Psoas muscle (tissue), 8 donors: ENCODE data around the gene PALM2AKAP2. TPM values are rescaled to one million over a fixed set of nuclear protein-coding genes. Genes with fewer than 3 reads are reported as not detected.

Experiments
- ATAC-seq, 4 donors: fragments of 200-7000 bp; cut with Tn5 transposase; one replicate each; pipeline ENCODE4 v1.9.1; 2020; ENCODE audit warnings: moderate library complexity in 3 of 4, mild to moderate bottlenecking in 2 of 4
- DNase-seq, 2 donors: peaks; one replicate each; pipeline ENCODE4 v3.0.0-alpha.2; 2020
- H3K27ac ChIP-seq: fragments of 200-600 bp; one replicate; pipeline ENCODE4 v1.8.0; 2022
- H3K27me3 ChIP-seq, 3 donors: fragments of 200-600 bp in 1 of 3; one replicate each; pipeline versions ENCODE4 v1.6.1 to v1.8.0; 2013 to 2022; ENCODE audit warnings: low read length in 2 of 3, mild to moderate bottlenecking in 2 of 3, moderate library complexity in 1 of 3; ENCODE audit not compliant: insufficient read depth in 3 of 3
- H3K36me3 ChIP-seq, 2 donors: fragments of 200-600 bp in 1 of 2; one replicate each; pipeline versions ENCODE4 v1.6.1 to v1.8.0; 2013 to 2022; ENCODE audit warnings: low read depth in 1 of 2, mild to moderate bottlenecking in 1 of 2, moderate library complexity in 1 of 2; ENCODE audit not compliant: insufficient read depth in 1 of 2
- H3K4me1 ChIP-seq: fragments of 200-600 bp; one replicate; pipeline ENCODE4 v1.8.0; 2022
- H3K4me3 ChIP-seq: fragments of 200-600 bp; one replicate; pipeline ENCODE4 v1.8.0; 2022; ENCODE audit warnings: mild to moderate bottlenecking
- H3K9me3 ChIP-seq: fragments of 200-600 bp; one replicate; pipeline ENCODE4 v1.8.0; 2022
- WGBS, 3 donors: extraction: QIAGEN DNeasy Blood & Tissue Kit; methylation state at CpG; one replicate each; pipeline versions ENCODE4 v1.1.6 to v1.1.7; 2013; 5-methylcytosine and 5-hydroxymethylcytosine counted together
- intact Hi-C, 2 donors: fragments of 100-400 bp; cut with DNase I; formaldehyde crosslinking; loops; one replicate each; pipeline versions ENCODE4 v1.11.0 to v1.14.2; 2022
- polyA plus RNA-seq, 3 donors: library from polyadenylated mRNA; stranded (reverse); fragments of 200-250 nt; gene quantifications; one replicate each; pipeline ENCODE4 v1.2.3, GENCODE V29; 2013
- total RNA-seq, 4 donors: library from RNA; stranded (reverse); fragmentation: NEBNext Ultra II Directional in 2 of 4; extraction: Animal tissue kit (Norgen Biotek cat#: 25700) in 2 of 4; gene quantifications; one replicate each; pipeline versions ENCODE4 v1.2.1 to v1.2.4, GENCODE V29; 2021 to 2023
- TF ChIP-seq, protein P1 (sequence below): fragments of 200-600 bp; IDR thresholded peaks from one replicate; pipeline ENCODE4 v1.8.0; 2022; ENCODE audit warnings: antibody characterized with exemption
- donor health status: healthy with polysubstance abuse.
- donor health status: DM: no; HTN: no; CAD: no; lungs with moderate emphysema.
- donor health status: Bipolar disorder and iron deficiency.
- donor health status: healthy.
- donor health status: DM: yes; HTN: yes; CAD: no.
- donor health status: DM: no; HTN: no; CAD: no.
- donor health status: DM: no; HTN: no; CAD: no.
- donor health status: DM: yes; HTN: yes; CAD: no.

PALM2AKAP2 gene
- total and polyA plus RNA-seq, 7 donors: 0.16 to 16.6 (median 1.6) TPM

DNA sequence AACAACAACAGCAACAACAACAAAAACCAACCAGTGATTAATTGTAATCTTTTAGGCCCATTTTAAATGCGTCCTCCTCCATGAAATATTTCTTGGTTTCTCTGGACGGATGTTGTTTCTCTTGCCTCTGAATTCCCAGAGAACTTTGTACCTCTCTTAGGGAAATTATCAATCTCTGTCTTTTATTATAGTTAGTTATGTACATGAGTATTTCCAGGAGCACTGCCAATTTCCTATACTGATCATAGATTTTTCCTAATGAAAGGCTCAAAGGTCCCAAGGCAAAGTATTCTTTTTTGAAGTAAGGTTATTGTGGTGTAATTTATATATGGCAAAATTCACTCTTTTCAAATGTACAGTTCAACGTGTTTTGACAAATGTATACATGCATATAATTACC is 20.4 kb upstream of the PALM2AKAP2 start:
- H3K27me3 ChIP-seq: peaks cover 0 to 2% (median 0%) of the 10 kb centered on the region in 3 donors

DNA sequence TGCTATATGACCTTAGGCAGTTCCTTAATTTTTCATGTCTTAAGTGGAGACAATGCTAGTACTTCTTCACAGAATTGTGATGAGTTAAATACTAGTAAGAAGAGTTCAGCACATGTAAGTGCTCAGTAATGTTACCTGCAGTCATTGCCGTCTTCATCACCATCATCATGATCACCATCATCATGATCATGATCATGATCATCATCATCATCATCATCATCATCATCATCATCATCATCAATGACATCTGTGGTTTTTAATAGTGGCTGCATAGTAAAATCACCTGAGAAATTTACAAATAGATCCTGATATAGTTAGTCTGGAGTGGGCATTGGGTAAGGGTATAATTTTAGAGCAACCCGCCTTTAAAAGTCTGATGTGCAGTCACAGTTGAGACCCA is 14.7 kb upstream of the PALM2AKAP2 start:
- Histone ChIP-seq H3K36me3 (no peaks in the 10 kb centered on the region), H3K4me3 (no peak overlapping the region), H3K9me3 (no peaks in the 10 kb centered on the region), H3K4me1 (peaks cover 10% of the 10 kb centered on the region), H3K27ac (no peak overlapping the region), H3K27me3 (peaks cover 0 to 2% (median 0%) of the 10 kb centered on the region in 3 donors)
- intact Hi-C loops: no loop called here
- DNase-seq: no peak
- TF ChIP-seq, protein P1, sequence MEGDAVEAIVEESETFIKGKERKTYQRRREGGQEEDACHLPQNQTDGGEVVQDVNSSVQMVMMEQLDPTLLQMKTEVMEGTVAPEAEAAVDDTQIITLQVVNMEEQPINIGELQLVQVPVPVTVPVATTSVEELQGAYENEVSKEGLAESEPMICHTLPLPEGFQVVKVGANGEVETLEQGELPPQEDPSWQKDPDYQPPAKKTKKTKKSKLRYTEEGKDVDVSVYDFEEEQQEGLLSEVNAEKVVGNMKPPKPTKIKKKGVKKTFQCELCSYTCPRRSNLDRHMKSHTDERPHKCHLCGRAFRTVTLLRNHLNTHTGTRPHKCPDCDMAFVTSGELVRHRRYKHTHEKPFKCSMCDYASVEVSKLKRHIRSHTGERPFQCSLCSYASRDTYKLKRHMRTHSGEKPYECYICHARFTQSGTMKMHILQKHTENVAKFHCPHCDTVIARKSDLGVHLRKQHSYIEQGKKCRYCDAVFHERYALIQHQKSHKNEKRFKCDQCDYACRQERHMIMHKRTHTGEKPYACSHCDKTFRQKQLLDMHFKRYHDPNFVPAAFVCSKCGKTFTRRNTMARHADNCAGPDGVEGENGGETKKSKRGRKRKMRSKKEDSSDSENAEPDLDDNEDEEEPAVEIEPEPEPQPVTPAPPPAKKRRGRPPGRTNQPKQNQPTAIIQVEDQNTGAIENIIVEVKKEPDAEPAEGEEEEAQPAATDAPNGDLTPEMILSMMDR: no peak
- WGBS, 3 donors: 93 to 97% (median 93%) methylated on average over 2 of the region's 2 CpGs
- ATAC-seq: no peak

More for the DNA sequence above, 20.4 kb upstream of the PALM2AKAP2 start:
- no peak for ATAC-seq
- no peak for DNase-seq
- intact Hi-C loops: no loop called here
- Histone ChIP-seq H3K4me3 (no peak overlapping the region), H3K36me3 (no peaks in the 10 kb centered on the region), H3K27ac (no peak overlapping the region), H3K4me1 (no peaks in the 10 kb centered on the region), H3K9me3 (no peaks in the 10 kb centered on the region)
- 74 to 79% (median 75%) methylated on average over 3 of the region's 3 CpGs for WGBS, 3 donors
- TF ChIP-seq, protein P1: no peak

DNA sequence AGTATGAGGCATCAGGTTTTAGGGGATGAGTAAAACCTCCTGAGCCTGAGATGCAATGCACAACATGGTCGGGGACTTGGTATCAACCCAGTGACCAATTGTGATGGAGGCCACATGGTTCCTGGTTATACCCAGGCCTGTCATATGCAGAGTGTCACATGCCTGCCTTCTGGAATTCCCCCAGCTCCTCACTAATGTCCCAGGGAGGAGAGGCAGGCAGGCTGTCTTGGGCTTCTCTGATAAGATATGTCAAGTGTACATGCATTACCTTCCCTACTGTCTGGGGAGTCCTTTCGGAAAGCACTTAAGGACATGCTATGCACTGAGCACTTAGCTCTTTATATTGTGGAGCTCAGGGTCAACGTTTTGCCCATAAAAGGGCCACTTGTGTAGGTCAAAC is 14.2 kb upstream of the PALM2AKAP2 start:
- 75 to 79% (median 76%) methylated on average over 3 of the region's 3 CpGs for WGBS, 3 donors
- TF ChIP-seq, protein P1: no peak
- no peaks in the 10 kb centered on the region for H3K36me3 ChIP-seq
- no peaks in the 10 kb centered on the region for H3K9me3 ChIP-seq
- DNase-seq: no peak
- H3K27me3 ChIP-seq: peaks cover 0 to 2% (median 0%) of the 10 kb centered on the region in 3 donors
- no peak overlapping the region for H3K27ac ChIP-seq
- intact Hi-C loops: no loop called here
- peaks cover 10% of the 10 kb centered on the region for H3K4me1 ChIP-seq
- no peak for ATAC-seq
- H3K4me3 ChIP-seq: no peak overlapping the region

DNA sequence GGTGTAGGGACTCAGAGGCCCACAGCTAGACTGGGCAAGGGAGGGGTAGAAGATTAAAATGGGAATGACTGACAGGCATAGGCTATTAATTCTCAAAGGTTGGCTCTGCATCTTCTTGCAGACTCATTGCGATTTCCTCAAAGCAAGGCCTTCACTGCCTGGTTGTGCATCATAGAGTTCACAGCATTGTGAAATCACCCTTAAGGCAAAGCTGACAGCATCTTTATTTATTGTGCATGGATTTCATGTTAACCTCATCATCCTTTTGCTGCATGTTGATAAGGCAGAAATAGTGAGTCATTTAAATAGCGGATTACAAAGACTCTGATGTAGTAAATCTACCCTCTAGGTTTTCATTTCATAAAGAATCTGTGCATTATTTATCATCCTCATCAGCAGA is 13.6 kb upstream of the PALM2AKAP2 start:
- peaks cover 0 to 2% (median 0%) of the 10 kb centered on the region in 3 donors for H3K27me3 ChIP-seq
- H3K9me3 ChIP-seq: no peaks in the 10 kb centered on the region
- no peak overlapping the region for H3K4me3 ChIP-seq
- ATAC-seq (peak in 1 of 4 donors; percentile 31), DNase-seq (no peak)
- no peak overlapping the region for H3K27ac ChIP-seq
- intact Hi-C loops: no loop called here
- TF ChIP-seq, protein P1: no peak
- no peaks in the 10 kb centered on the region for H3K36me3 ChIP-seq
- 93 to 97% (median 95%) methylated on average over 2 of the region's 2 CpGs for WGBS, 3 donors
- peaks cover 13% of the 10 kb centered on the region for H3K4me1 ChIP-seq

DNA sequence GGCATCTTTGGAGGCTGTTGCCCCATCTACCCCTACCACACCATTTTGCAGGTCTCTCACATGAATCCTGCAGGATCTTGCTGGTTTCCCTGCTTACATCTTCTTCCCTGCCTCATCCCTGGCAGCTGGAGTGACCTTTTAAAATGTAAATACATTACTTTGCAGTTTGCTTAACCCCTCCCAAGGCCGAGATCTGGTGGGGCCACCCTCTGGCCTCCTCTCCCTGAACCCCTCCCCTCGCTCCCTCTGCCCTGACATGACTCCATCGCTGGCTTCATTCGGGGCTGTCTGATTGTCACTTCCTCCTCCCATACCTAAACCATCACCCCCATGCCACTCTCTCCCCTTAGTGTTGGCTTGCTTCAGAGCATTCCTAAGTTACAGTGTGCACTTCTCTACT is 12.6 kb upstream of the PALM2AKAP2 start:
- Histone ChIP-seq H3K36me3 (no peaks in the 10 kb centered on the region), H3K27ac (no peak overlapping the region), H3K4me1 (peaks cover 19% of the 10 kb centered on the region), H3K9me3 (no peaks in the 10 kb centered on the region), H3K27me3 (peaks cover 0 to 2% (median 0%) of the 10 kb centered on the region in 3 donors), H3K4me3 (no peak overlapping the region)
- no peak for DNase-seq
- 67 to 87% (median 70%) methylated on average over 4 of the region's 4 CpGs for WGBS, 3 donors
- TF ChIP-seq, protein P1: no peak
- no peak for ATAC-seq
- intact Hi-C loops: no loop called here
